NCI-H748 (cell line): ENCODE measurements around the gene VAPA.

Source experiments
- DNase-seq: peaks from one replicate; lab custom pipeline; 2025; ENCODE audit not compliant: unreplicated experiment; lab: John Stamatoyannopoulos, UW

Gene VAPA

GRCh38 chr18:9933865-9934264 lies 20.0 kb downstream of the VAPA start:
- no peak for DNase-seq

GRCh38 chr18:9934274-9934673 lies 20.5 kb downstream of the VAPA start:
- DNase-seq = no peak

GRCh38 chr18:9941103-9941502 lies 27.3 kb downstream of the VAPA start:
- DNase-seq = no peak

- no peak for DNase-seq
These were observed 27.8 kb downstream of the VAPA start for GRCh38 chr18:9941660-9942059.

- DNase-seq = peak; percentile 77
These were observed 29.5 kb downstream of the VAPA start for GRCh38 chr18:9943311-9943710.

GRCh38 chr18:9944805-9945204 lies 31.0 kb downstream of the VAPA start:
- DNase-seq = peak; percentile 24

GRCh38 chr18:9946831-9947230 lies 33.0 kb downstream of the VAPA start:
- no peak for DNase-seq

GRCh38 chr18:9947248-9947647 lies 33.4 kb downstream of the VAPA start:
- no peak for DNase-seq

GRCh38 chr18:9949315-9949714 lies 35.5 kb downstream of the VAPA start:
- DNase-seq = no peak

- DNase-seq = no peak
These were observed 36.0 kb downstream of the VAPA start for GRCh38 chr18:9949861-9950260.

- DNase-seq = no peak
These were observed 36.6 kb downstream of the VAPA start for GRCh38 chr18:9950289-9951016.

- peak; percentile 52 for DNase-seq
These were observed 37.4 kb downstream of the VAPA start for GRCh38 chr18:9951022-9951859.

GRCh38 chr18:9952633-9953416 lies 39.0 kb downstream of the VAPA start:
- no peak for DNase-seq

GRCh38 chr18:9958861-9959399 lies 45.1 kb downstream of the VAPA start:
- DNase-seq = no peak

GRCh38 chr18:9959564-9959963 lies 45.7 kb downstream of the VAPA start:
- DNase-seq = no peak

GRCh38 chr18:9960258-9960904 lies 46.6 kb downstream of the VAPA start:
- no peak for DNase-seq

- no peak for DNase-seq
These were observed 47.2 kb downstream of the VAPA start for GRCh38 chr18:9961041-9961440.

GRCh38 chr18:9965711-9966624 lies 52.2 kb downstream of the VAPA start:
- DNase-seq = no peak

- DNase-seq = no peak
These were observed 54.4 kb downstream of the VAPA start for GRCh38 chr18:9968081-9968848.
